Liver (tissue), 3 donors: ENCODE results near the gene TTC22.

Experiments
- ATF3 ChIP-seq: IDR thresholded peaks from 2 replicates; pipeline ENCODE4 v1.6.1; 2016; ENCODE audit warnings: antibody characterized with exemption
- HNF4A ChIP-seq, 2 donors: conservative IDR thresholded peaks; 2 replicates each; pipeline ENCODE4 v1.6.1; 2016; ENCODE audit warnings: antibody characterized with exemption in 2 of 2, mild to moderate bottlenecking in 2 of 2
- RAD21 ChIP-seq, 2 donors: IDR thresholded peaks; 2 replicates each; pipeline ENCODE4 v1.6.1; 2016; ENCODE audit warnings: antibody characterized with exemption in 2 of 2, mild to moderate bottlenecking in 2 of 2
- REST ChIP-seq: IDR thresholded peaks from 2 replicates; pipeline ENCODE4 v1.6.1; 2016; ENCODE audit warnings: antibody characterized with exemption, mild to moderate bottlenecking
- YY1 ChIP-seq: IDR thresholded peaks from 2 replicates; pipeline ENCODE4 v1.6.1; 2016; ENCODE audit warnings: antibody characterized with exemption, mild to moderate bottlenecking
- TF ChIP-seq, protein P1 (sequence below): fragments of 150-350 bp; IDR thresholded peaks from 2 replicates; pipeline ENCODE4 v1.5.1; 2017; ENCODE audit warnings: improper control_type of control experiment, low read depth, low read length; ENCODE audit not compliant: missing input control
- donor health status: healthy.
- donor health status: healthy.

DNA sequence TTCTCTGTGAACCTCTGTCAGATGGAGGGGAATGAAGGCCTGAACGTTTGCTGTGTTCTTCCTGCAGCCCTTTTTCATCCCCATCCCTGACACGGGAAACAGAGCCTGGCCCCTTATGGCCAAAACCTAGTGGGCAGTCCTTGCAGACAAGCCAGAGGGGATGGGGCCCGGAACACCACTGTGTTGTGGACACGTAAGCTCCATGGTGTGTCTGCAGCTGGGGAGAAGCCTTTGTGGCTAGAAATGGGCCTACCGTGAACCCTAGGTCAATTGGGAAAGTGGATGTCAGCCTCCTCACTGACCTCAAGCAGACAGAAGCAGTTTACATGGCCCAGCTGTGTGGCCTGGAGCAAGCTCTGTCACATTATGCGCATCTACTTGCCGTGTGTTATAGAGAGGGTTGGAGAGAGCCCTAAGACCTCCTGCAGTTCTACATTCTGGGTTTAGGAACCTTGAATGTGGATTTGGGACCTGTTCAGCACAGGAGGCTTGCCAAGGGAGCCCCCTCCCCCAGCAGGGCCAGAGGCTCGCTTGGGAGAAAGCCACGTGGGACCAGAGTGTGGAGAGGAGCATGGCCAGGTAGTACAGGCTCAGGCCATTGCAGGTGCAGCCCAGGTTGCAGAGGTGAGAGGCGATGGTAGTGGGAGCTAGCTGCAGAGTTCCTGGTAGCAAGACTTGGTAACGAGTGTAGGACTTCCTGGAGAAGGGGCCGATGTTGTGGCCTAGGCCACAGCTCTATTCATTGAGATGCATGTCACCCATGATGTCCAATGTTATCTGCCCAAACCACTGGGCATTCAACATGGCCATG, 57.5 kb downstream of the TTC22 start:
- TF ChIP-seq, protein P1, sequence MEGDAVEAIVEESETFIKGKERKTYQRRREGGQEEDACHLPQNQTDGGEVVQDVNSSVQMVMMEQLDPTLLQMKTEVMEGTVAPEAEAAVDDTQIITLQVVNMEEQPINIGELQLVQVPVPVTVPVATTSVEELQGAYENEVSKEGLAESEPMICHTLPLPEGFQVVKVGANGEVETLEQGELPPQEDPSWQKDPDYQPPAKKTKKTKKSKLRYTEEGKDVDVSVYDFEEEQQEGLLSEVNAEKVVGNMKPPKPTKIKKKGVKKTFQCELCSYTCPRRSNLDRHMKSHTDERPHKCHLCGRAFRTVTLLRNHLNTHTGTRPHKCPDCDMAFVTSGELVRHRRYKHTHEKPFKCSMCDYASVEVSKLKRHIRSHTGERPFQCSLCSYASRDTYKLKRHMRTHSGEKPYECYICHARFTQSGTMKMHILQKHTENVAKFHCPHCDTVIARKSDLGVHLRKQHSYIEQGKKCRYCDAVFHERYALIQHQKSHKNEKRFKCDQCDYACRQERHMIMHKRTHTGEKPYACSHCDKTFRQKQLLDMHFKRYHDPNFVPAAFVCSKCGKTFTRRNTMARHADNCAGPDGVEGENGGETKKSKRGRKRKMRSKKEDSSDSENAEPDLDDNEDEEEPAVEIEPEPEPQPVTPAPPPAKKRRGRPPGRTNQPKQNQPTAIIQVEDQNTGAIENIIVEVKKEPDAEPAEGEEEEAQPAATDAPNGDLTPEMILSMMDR: no peak
- TF ChIP-seq YY1 (no peak), HNF4A (conservative IDR thresholded peaks at IDR 0.05) (no peak), ATF3 (no peak), REST (no peak), RAD21 (IDR thresholded peaks at IDR 0.05) (no peak)
